Nephron (organoid): ENCODE measurements around the gene FILIP1L.

Source experiments
- H3K27ac Mint-ChIP-seq, 3 experiments: 2 replicates each; pipeline ENCODE4 v1.8.0; 2020; ENCODE audit warnings: mixed read lengths in 3 of 3, mild to moderate bottlenecking in 2 of 3, moderate library complexity in 1 of 3
- H3K27me3 Mint-ChIP-seq: 2 replicates; pipeline ENCODE4 v1.8.0; 2021; ENCODE audit warnings: low read depth, mild to moderate bottlenecking, moderate library complexity, mixed read lengths
- H3K36me3 Mint-ChIP-seq: 2 replicates; pipeline ENCODE4 v1.8.0; 2020; ENCODE audit warnings: low read depth, mixed read lengths
- H3K4me1 Mint-ChIP-seq: 2 replicates; pipeline ENCODE4 v1.8.0; 2020; ENCODE audit warnings: mixed read lengths
- H3K4me3 Mint-ChIP-seq, 3 experiments: 2 replicates each; pipeline ENCODE4 v1.8.0; 2020; ENCODE audit warnings: mild to moderate bottlenecking in 3 of 3, mixed read lengths in 3 of 3, moderate library complexity in 2 of 3
- H3K9me3 Mint-ChIP-seq: 2 replicates; pipeline ENCODE4 v1.8.0; 2020; ENCODE audit warnings: mixed read lengths
- TF ChIP-seq, protein P1 (sequence below), 3 experiments: fragments of 200-600 bp; sonication (generic); IDR thresholded peaks; one replicate each; pipeline ENCODE4 v1.5.0; 2021; ENCODE audit warnings: antibody characterized with exemption in 3 of 3; ENCODE audit not compliant: unreplicated experiment in 3 of 3

FILIP1L gene

GRCh38 chr3:100073714-100074307 is 40.5 kb downstream of the FILIP1L start:
- Mint-ChIP-seq H3K27me3 (no peaks in the 10 kb centered on the region), H3K4me1 (peaks cover 50% of the 10 kb centered on the region), H3K9me3 (no peaks in the 10 kb centered on the region), H3K36me3 (no peaks in the 10 kb centered on the region), H3K4me3 (peak overlapping the region; percentile 38 to 68 (median 48)), H3K27ac (peak overlapping the region; percentile 97 to 100 (median 99))
- TF ChIP-seq, protein P1, sequence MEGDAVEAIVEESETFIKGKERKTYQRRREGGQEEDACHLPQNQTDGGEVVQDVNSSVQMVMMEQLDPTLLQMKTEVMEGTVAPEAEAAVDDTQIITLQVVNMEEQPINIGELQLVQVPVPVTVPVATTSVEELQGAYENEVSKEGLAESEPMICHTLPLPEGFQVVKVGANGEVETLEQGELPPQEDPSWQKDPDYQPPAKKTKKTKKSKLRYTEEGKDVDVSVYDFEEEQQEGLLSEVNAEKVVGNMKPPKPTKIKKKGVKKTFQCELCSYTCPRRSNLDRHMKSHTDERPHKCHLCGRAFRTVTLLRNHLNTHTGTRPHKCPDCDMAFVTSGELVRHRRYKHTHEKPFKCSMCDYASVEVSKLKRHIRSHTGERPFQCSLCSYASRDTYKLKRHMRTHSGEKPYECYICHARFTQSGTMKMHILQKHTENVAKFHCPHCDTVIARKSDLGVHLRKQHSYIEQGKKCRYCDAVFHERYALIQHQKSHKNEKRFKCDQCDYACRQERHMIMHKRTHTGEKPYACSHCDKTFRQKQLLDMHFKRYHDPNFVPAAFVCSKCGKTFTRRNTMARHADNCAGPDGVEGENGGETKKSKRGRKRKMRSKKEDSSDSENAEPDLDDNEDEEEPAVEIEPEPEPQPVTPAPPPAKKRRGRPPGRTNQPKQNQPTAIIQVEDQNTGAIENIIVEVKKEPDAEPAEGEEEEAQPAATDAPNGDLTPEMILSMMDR (IDR thresholded peaks at IDR 0.05; ENCODE audit: unreplicated experiment in 3 of 3) = no peak

DNA sequence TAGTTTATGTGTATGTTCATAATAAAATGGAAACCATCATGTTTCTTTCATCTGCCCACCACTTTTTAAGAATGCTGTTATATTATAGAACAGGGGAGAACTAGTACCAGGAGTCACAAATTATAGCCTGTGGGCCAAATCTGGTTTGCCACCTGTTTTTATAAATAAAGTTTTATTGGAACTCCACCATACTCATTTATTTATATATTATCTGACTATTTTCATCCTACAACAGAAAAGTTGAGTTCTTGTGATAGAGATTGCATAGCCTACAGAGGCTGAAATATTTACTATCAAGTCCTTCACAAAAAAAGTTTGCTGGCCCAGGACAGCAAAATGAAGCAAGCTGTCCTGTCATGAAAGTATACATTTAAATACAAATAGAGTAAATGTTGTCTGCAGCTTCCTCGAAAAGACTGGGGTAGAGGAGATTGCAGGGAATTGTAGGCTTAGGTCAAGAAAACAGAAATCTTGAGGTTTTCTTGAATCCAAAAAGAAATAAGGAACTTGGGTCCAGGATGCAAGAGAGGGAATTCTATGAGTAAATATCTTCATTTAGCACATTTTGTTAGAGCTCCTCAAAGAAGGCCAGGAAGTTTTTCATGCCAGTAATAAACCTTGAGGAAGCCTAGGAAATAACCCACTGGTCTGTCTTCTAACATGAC is 41.1 kb downstream of the FILIP1L start:
- H3K27me3 Mint-ChIP-seq = no peaks in the 10 kb centered on the region
- H3K27ac Mint-ChIP-seq = peak overlapping the region; percentile 97 to 100 (median 99)
- peaks cover 51% of the 10 kb centered on the region for H3K4me1 Mint-ChIP-seq
- no peaks in the 10 kb centered on the region for H3K9me3 Mint-ChIP-seq
- TF ChIP-seq, protein P1 (IDR thresholded peaks at IDR 0.05; ENCODE audit: unreplicated experiment in 3 of 3) = no peak
- no peak overlapping the region for H3K4me3 Mint-ChIP-seq
- no peaks in the 10 kb centered on the region for H3K36me3 Mint-ChIP-seq

DNA sequence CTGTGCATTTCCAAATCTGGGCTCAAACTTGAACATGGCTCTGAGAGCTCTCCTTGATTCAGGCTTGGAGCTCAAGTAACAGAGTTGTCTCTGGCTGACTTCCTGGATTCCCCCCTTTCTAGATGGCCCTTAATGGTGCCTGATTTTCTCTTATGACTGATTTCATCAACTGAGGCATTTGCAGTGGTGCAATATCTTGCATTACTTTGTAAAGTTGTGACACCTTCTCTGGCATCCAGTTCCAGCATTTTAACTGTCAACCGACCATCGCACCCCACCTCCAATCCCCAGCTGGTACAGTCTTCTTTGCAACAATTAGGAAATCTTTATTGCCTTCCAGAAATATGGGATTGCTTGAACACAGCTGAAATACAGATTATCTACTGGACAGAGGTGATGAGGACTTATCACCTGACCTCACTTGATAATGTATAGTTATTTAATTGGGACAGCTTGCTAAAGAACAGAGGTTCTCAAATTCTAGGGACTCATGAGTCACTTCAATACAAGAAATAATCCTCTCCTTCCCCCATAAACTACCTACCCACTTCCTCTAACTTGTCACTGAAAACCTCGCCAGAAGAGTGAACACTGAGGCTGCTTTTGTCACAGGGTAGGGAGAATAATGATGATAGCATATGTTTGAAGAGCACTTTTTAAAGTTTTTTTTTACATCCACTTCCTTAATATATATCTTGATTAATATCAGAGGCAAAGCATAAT is 41.8 kb downstream of the FILIP1L start:
- H3K9me3 Mint-ChIP-seq = no peaks in the 10 kb centered on the region
- no peaks in the 10 kb centered on the region for H3K27me3 Mint-ChIP-seq
- H3K27ac Mint-ChIP-seq = peak overlapping the region in 2 of 3 experiments; percentile 50 to 100
- TF ChIP-seq, protein P1 (IDR thresholded peaks at IDR 0.05; ENCODE audit: unreplicated experiment in 3 of 3) = no peak
- peaks cover 51% of the 10 kb centered on the region for H3K4me1 Mint-ChIP-seq
- no peak overlapping the region for H3K4me3 Mint-ChIP-seq
- H3K36me3 Mint-ChIP-seq = no peaks in the 10 kb centered on the region

DNA sequence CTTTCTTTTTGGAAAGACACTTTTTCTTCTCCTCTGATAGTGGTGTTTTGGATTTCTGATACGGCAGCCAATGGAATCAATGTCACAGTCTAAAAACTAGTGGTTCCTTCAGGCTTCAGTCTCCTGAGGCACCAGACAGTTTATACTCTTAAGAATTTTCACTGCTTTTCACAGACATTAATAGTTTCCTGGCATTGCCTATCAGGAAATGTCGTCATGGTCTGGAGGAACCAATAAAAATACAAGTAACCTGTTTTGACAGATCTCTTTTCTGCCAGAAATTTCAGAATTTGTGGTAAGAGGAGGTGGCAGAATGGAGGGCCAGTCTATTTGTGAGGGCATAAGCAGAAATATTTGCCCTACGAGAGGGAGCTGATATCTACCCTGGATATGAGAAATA is 44.8 kb downstream of the FILIP1L start:
- H3K27me3 Mint-ChIP-seq = no peaks in the 10 kb centered on the region
- no peaks in the 10 kb centered on the region for H3K36me3 Mint-ChIP-seq
- H3K4me1 Mint-ChIP-seq = peaks cover 27% of the 10 kb centered on the region
- TF ChIP-seq, protein P1 (IDR thresholded peaks at IDR 0.05; ENCODE audit: unreplicated experiment in 3 of 3) = no peak
- peak overlapping the region; percentile 45 to 78 (median 51) for H3K27ac Mint-ChIP-seq
- no peaks in the 10 kb centered on the region for H3K9me3 Mint-ChIP-seq
- H3K4me3 Mint-ChIP-seq = no peak overlapping the region

DNA sequence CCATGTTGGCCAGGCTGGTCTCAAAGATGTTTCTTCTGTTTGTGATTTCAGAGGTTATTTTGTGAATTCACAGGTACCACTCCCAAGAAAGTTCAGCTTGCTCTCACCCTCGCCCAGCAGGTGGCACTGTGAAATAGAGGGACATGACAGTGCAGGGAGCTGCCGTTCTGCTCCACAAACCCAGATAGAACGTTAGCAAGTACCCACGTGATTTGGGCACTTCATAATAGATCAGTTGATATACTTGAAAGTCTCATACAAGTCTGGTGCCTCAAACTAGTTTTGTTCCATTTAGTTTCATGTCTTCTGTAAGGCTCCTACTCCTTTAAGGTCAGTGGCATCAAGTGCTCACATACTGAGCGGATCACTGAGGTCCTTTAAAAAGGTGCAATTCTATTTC is 45.5 kb downstream of the FILIP1L start:
- no peak overlapping the region for H3K4me3 Mint-ChIP-seq

More for the DNA sequence above, 45.5 kb downstream of the FILIP1L start:
- Mint-ChIP-seq H3K4me1 (peaks cover 21% of the 10 kb centered on the region), H3K27me3 (no peaks in the 10 kb centered on the region), H3K9me3 (no peaks in the 10 kb centered on the region), H3K36me3 (no peaks in the 10 kb centered on the region), H3K27ac (peak overlapping the region; percentile 13 to 51 (median 45))
- TF ChIP-seq, protein P1 (IDR thresholded peaks at IDR 0.05; ENCODE audit: unreplicated experiment in 3 of 3) = peak; percentile 56 to 73 (median 61)
